K562 (cell line): ENCODE measurements around the gene GCNT3. TPM values are rescaled to one million over a fixed set of nuclear protein-coding genes. Genes with fewer than 3 reads are reported as not detected.

ENCODE experiments used
- ARID1B ChIP-seq: fragments of 450-650 bp; IDR thresholded peaks from 2 replicates; pipeline ENCODE4 v1.6.1; 2016; ENCODE audit warnings: antibody characterized with exemption, mild to moderate bottlenecking, inconsistent platforms
- ETV6 ChIP-seq, 3 experiments: fragments of 150-350 bp in 1 of 3; sonication (generic) in 1 of 3; formaldehyde crosslinking in 1 of 3; IDR thresholded peaks; 2 replicates each; pipeline versions ENCODE4 v1.6.1 to v1.8.0; 2014 to 2022; ENCODE audit warnings: borderline replicate concordance in 2 of 3, low read depth in 2 of 3, antibody characterized with exemption in 1 of 3, low read length in 1 of 3, mild to moderate bottlenecking in 1 of 3, missing genetic modification reagents in 1 of 3
- FOXM1 ChIP-seq, 2 experiments: fragments of 450-650 bp in 1 of 2; sonication (generic) in 1 of 2; formaldehyde crosslinking in 1 of 2; IDR thresholded peaks; 2 replicates each; pipeline versions ENCODE4 v1.6.1 to v1.9.0; 2017 to 2022; ENCODE audit warnings: low read depth in 2 of 2, mild to moderate bottlenecking in 2 of 2, missing genetic modification reagents in 1 of 2, moderate library complexity in 1 of 2
- HNRNPLL ChIP-seq: fragments of 200-400 bp; formaldehyde crosslinking; IDR thresholded peaks from 2 replicates; pipeline ENCODE4 v1.6.1; 2017; ENCODE audit warnings: low read length, low read depth, mild to moderate bottlenecking; ENCODE audit not compliant: poor library complexity, severe bottlenecking
- SMAD2 ChIP-seq: fragments of 150-350 bp; IDR thresholded peaks from 2 replicates; pipeline ENCODE4 v1.6.1; 2014; ENCODE audit warnings: low read depth, mild to moderate bottlenecking, low read length
- SP2 ChIP-seq: IDR thresholded peaks from 2 replicates; pipeline ENCODE4 v1.6.1; 2011; ENCODE audit warnings: mild to moderate bottlenecking, low read depth, low read length, moderate library complexity; ENCODE audit not compliant: poor library complexity, severe bottlenecking; ENCODE audit errors: extremely low read depth
- TOE1 ChIP-seq, 2 experiments: fragments of 450-650 bp in 1 of 2; sonication (generic) in 1 of 2; formaldehyde crosslinking in 1 of 2; IDR thresholded peaks; 2 replicates each; pipeline versions ENCODE4 v1.7.1 to v1.8.0; 2016 to 2022; ENCODE audit warnings: borderline replicate concordance in 2 of 2, mild to moderate bottlenecking in 2 of 2, antibody characterized with exemption in 1 of 2, inconsistent platforms in 1 of 2, low read depth in 1 of 2, missing genetic modification reagents in 1 of 2, moderate library complexity in 1 of 2
- ZNF75A ChIP-seq: fragments of 450-650 bp; formaldehyde crosslinking; IDR thresholded peaks from 2 replicates; pipeline ENCODE4 v1.4.0; 2020; ENCODE audit warnings: mild to moderate bottlenecking
- polyA plus RNA-seq, 8 experiments: library from polyadenylated mRNA; depleted of rRNA in 4 of 8; stranded (reverse) in 5 of 8; unstranded in 3 of 8; fragments of >200 nt; fragmentation: Nextera tagmentation in 2 of 8; fragmentation: Illumina TruSeq in 1 of 8; extraction: Ambion mirVana in 2 of 8; extraction: Trizol in 1 of 8; gene quantifications; 2 replicates each; pipeline versions ENCODE4 v1.2.1 to v1.2.3, GENCODE V29; 2011 to 2014; ENCODE audit warnings: inconsistent platforms in 1 of 8, missing spikeins in 1 of 8
- total RNA-seq, 7 experiments: library from RNA; depleted of rRNA in 6 of 7; stranded (reverse); fragments of >200 nt in 6 of 7; fragmentation: Illumina TruSeq in 2 of 7; extraction: Trizol in 2 of 7; gene quantifications; 2 replicates each; pipeline versions ENCODE4 v1.2.1 to v1.2.3, GENCODE V29; 2011 to 2021; ENCODE audit warnings: low replicate concordance in 1 of 7
- TF ChIP-seq, protein P1 (sequence below): sonication (generic); formaldehyde crosslinking; IDR thresholded peaks from 2 replicates; pipeline ENCODE4 v1.8.0; 2023; ENCODE audit warnings: mild to moderate bottlenecking, missing genetic modification reagents
- TF ChIP-seq, protein P2 (sequence below): fragments of 250-450 bp; sonication (Bioruptor Pico); IDR thresholded peaks from 2 replicates; pipeline ENCODE4 v1.5.0; 2020; ENCODE audit warnings: mild to moderate bottlenecking

Gene GCNT3
- total and polyA plus RNA-seq, 9 of the 15 experiments (the other 6 are each of a cell fraction or from before 2014, with no cell fraction given), result 0.07 to 0.35 (median 0.11) TPM; not detected in 4

DNA sequence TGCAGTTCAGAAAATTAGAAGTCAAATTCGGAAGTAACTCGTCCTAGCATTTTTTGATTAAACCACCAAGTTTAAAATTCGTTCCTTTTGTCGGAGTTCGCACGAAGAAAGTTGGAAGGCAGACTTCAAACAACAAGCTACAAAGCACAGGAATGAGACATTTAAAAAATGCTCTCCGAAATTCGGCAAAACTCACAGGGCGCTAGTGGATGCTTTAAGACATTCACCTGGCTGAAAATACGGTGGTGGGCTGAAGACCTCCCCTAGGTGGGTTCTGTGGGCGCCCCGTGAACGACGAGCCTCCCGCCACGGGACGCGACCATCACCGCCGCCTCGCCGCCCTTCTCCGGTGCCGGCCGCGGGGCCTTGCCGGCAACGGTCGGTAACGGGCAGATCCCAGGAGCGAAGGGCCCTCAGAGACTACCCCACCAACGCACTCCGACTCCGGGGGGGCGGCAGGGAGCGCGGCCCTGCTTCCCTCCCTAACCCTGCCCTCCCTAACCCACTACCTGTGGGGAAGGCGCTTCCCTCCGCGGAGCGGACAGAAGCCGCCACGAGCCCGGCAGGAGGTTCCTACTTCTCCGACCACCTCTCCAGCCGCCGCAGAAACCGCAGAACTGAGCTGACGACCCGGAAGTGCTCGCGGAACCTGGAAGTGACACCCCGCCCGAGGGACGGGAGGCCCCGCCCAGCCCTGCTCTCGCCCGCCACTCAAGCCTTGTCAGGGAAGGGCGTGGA, 45.5 kb downstream of the GCNT3 start, which contains the start of gene GTF2A2 (continued):
- TF ChIP-seq ETV6 (IDR thresholded peaks at IDR 0.05; ENCODE audit: borderline replicate concordance in 1 of 2, low read depth in 2 of 2, low read length in 1 of 2), result peak in 1 of 2 experiments; percentile 51; a peak in 1 of 4 replicates
- peak; percentile 71; the same call in 1 of the 2 replicates for TF ChIP-seq ETV6 (CRISPR knock-in tag; IDR thresholded peaks at IDR 0.05; ENCODE audit: borderline replicate concordance)
- TF ChIP-seq, protein P1, sequence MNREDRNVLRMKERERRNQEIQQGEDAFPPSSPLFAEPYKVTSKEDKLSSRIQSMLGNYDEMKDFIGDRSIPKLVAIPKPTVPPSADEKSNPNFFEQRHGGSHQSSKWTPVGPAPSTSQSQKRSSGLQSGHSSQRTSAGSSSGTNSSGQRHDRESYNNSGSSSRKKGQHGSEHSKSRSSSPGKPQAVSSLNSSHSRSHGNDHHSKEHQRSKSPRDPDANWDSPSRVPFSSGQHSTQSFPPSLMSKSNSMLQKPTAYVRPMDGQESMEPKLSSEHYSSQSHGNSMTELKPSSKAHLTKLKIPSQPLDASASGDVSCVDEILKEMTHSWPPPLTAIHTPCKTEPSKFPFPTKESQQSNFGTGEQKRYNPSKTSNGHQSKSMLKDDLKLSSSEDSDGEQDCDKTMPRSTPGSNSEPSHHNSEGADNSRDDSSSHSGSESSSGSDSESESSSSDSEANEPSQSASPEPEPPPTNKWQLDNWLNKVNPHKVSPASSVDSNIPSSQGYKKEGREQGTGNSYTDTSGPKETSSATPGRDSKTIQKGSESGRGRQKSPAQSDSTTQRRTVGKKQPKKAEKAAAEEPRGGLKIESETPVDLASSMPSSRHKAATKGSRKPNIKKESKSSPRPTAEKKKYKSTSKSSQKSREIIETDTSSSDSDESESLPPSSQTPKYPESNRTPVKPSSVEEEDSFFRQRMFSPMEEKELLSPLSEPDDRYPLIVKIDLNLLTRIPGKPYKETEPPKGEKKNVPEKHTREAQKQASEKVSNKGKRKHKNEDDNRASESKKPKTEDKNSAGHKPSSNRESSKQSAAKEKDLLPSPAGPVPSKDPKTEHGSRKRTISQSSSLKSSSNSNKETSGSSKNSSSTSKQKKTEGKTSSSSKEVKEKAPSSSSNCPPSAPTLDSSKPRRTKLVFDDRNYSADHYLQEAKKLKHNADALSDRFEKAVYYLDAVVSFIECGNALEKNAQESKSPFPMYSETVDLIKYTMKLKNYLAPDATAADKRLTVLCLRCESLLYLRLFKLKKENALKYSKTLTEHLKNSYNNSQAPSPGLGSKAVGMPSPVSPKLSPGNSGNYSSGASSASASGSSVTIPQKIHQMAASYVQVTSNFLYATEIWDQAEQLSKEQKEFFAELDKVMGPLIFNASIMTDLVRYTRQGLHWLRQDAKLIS, result peak; percentile 41; the same call in 1 of the 2 replicates
- TF ChIP-seq, protein P2, sequence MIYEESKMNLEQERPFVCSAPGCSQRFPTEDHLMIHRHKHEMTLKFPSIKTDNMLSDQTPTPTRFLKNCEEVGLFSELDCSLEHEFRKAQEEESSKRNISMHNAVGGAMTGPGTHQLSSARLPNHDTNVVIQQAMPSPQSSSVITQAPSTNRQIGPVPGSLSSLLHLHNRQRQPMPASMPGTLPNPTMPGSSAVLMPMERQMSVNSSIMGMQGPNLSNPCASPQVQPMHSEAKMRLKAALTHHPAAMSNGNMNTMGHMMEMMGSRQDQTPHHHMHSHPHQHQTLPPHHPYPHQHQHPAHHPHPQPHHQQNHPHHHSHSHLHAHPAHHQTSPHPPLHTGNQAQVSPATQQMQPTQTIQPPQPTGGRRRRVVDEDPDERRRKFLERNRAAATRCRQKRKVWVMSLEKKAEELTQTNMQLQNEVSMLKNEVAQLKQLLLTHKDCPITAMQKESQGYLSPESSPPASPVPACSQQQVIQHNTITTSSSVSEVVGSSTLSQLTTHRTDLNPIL (CRISPR knock-in tag), result no peak
- TF ChIP-seq SP2, result no peak
- TF ChIP-seq ZNF75A (CRISPR knock-in tag), result no peak
- TF ChIP-seq HNRNPLL, result peak; percentile 58
- peak; percentile 28; the same call in 1 of the 2 replicates for TF ChIP-seq FOXM1 (IDR thresholded peaks at IDR 0.05; ENCODE audit: low read depth)
- no peak for TF ChIP-seq FOXM1 (CRISPR knock-in tag; IDR thresholded peaks at IDR 0.05; ENCODE audit: low read depth)
- TF ChIP-seq TOE1 (IDR thresholded peaks at IDR 0.05; ENCODE audit: borderline replicate concordance), result peak; percentile 37; the same call in 1 of the 2 replicates
- 0 out of 2 replicates have a peak, but pooled peaks have one; percentile 39 for TF ChIP-seq TOE1 (CRISPR knock-in tag; IDR thresholded peaks at IDR 0.05; ENCODE audit: borderline replicate concordance, low read depth)
- TF ChIP-seq ARID1B, result peak; percentile 15; the same call in 1 of the 2 replicates
- TF ChIP-seq SMAD2, result no peak
